Transverse colon (tissue), 4 donors: ENCODE results near the gene CACFD1.

Source experiments
- EP300 ChIP-seq: sonication (generic); formaldehyde crosslinking; IDR thresholded peaks from one replicate; pipeline ENCODE4 v1.6.1; 2017; ENCODE audit warnings: antibody characterized with exemption, low read depth
- POLR2A ChIP-seq: fragments of 450-650 bp; IDR thresholded peaks from one replicate; pipeline ENCODE4 v1.6.1; 2016; ENCODE audit warnings: antibody characterized with exemption, mild to moderate bottlenecking, moderate library complexity
- POLR2AphosphoS5 ChIP-seq, 3 donors: sonication (generic); formaldehyde crosslinking; IDR thresholded peaks; one replicate each; pipeline ENCODE4 v1.6.1; 2016; ENCODE audit warnings: antibody characterized with exemption in 3 of 3
- TF ChIP-seq, protein P1 (sequence below), 5 experiments: fragments of 200-600 bp in 3 of 5; fragments of 450-650 bp in 2 of 5; sonication (generic) in 3 of 5; IDR thresholded peaks; 1 replicate in 2 of 5; 2 replicates in 3 of 5; pipeline ENCODE4 v1.5.1; 2016 to 2017; ENCODE audit warnings: antibody characterized with exemption in 5 of 5, inconsistent platforms in 3 of 5, mild to moderate bottlenecking in 2 of 5, moderate library complexity in 1 of 5

DNA sequence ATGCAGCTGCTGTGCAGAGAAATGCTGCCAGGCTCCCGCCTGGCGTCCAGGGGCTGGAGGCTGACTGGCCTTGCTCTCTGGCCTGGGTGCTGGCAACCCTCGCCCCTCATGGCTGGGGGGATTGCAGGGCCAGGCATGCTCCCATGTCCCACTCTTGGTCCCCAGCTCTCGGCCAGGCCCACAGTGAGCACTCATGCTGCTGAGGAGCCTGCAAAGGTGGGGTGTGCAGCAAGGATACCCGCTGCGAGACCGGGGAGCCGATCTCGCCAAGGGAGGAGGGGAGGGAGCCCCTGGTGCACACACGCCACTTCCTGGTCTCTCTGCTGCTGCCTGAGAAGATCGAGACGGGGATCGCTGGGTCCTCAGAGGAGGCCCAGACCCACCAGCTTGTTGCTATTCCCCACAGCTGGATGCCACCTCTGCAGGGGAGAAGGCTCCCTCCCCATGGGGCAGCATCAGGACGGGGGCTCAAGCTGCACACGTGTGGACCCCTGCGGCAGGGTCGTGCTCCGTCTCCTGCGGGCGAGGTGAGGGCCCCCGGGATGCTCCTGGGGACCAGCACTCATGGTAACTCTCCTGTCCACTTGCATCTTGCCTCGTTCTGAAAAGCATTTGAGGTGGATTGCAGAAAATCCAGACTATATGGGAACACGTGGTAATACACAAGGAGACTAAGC, 14.3 kb upstream of the CACFD1 start:
- TF ChIP-seq POLR2A = no peak
- TF ChIP-seq EP300 = no peak
- TF ChIP-seq, protein P1, sequence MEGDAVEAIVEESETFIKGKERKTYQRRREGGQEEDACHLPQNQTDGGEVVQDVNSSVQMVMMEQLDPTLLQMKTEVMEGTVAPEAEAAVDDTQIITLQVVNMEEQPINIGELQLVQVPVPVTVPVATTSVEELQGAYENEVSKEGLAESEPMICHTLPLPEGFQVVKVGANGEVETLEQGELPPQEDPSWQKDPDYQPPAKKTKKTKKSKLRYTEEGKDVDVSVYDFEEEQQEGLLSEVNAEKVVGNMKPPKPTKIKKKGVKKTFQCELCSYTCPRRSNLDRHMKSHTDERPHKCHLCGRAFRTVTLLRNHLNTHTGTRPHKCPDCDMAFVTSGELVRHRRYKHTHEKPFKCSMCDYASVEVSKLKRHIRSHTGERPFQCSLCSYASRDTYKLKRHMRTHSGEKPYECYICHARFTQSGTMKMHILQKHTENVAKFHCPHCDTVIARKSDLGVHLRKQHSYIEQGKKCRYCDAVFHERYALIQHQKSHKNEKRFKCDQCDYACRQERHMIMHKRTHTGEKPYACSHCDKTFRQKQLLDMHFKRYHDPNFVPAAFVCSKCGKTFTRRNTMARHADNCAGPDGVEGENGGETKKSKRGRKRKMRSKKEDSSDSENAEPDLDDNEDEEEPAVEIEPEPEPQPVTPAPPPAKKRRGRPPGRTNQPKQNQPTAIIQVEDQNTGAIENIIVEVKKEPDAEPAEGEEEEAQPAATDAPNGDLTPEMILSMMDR (IDR thresholded peaks at IDR 0.05) = no peak
- no peak for TF ChIP-seq POLR2AphosphoS5 (IDR thresholded peaks at IDR 0.05)
